Fibroblast of villous mesenchyme (primary cell): Measurements from ENCODE around the gene OGFOD2. TPM values are rescaled to one million over a fixed set of nuclear protein-coding genes. Genes with fewer than 3 reads are reported as not detected.

Experiments
- DNase-seq: peaks from one replicate; pipeline ENCODE4 v3.0.0-alpha.2; 2010; ENCODE audit warnings: low read depth
- H3K4me3 ChIP-seq: 2 replicates; pipeline ENCODE4 v1.5.1; 2011; ENCODE audit warnings: low read depth, mild to moderate bottlenecking, low read length
- total RNA-seq: library from RNA; depleted of rRNA; stranded (reverse); fragments of >200 nt; gene quantifications from 2 replicates; pipeline ENCODE4 v1.2.3, GENCODE V29; 2012
- TF ChIP-seq, protein P1 (sequence below): IDR thresholded peaks from 2 replicates; pipeline ENCODE4 v1.5.1; 2012; ENCODE audit warnings: low read depth, mild to moderate bottlenecking, low read length; ENCODE audit not compliant: insufficient read depth

The OGFOD2 gene
- total RNA-seq, 1 donor: 7.3 TPM

- DNase-seq: no peak
- no peak overlapping the region for H3K4me3 ChIP-seq
- TF ChIP-seq, protein P1, sequence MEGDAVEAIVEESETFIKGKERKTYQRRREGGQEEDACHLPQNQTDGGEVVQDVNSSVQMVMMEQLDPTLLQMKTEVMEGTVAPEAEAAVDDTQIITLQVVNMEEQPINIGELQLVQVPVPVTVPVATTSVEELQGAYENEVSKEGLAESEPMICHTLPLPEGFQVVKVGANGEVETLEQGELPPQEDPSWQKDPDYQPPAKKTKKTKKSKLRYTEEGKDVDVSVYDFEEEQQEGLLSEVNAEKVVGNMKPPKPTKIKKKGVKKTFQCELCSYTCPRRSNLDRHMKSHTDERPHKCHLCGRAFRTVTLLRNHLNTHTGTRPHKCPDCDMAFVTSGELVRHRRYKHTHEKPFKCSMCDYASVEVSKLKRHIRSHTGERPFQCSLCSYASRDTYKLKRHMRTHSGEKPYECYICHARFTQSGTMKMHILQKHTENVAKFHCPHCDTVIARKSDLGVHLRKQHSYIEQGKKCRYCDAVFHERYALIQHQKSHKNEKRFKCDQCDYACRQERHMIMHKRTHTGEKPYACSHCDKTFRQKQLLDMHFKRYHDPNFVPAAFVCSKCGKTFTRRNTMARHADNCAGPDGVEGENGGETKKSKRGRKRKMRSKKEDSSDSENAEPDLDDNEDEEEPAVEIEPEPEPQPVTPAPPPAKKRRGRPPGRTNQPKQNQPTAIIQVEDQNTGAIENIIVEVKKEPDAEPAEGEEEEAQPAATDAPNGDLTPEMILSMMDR: no peak
Observed at GRCh38 chr12:122985338-122986257, 10.6 kb downstream of the OGFOD2 start.

DNA sequence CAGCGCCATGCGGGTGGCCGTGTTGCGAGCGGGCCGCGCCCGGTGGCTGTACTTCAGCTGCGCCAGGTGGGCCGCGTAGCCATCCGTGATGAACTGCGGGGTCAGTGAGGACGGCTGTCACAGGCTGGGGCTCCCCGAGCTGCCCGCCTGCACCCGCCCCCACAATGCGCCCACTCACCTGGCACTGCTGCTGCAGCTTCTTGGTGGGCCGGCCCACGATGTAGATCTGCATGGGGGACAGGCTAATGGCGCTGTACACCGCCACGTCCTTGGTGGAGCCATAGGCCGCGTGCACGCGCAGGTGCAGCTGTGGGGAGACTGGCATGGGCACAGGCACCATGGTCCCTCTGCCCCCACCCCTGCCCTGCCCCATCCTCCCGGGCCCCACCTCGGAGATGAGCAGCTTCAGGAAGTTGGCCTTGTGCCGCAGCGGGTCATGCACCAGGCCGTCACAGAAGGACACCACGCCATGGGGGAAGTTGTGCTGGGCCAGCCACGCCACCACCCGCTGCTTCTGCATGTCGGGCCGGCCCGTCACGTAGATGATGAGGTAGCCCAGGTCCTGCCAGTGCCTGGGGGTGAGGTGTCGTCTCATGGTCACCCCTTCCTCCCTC lies 11.3 kb downstream of the OGFOD2 start:
- TF ChIP-seq, protein P1: no peak
- no peak for DNase-seq
- no peak overlapping the region for H3K4me3 ChIP-seq

DNA sequence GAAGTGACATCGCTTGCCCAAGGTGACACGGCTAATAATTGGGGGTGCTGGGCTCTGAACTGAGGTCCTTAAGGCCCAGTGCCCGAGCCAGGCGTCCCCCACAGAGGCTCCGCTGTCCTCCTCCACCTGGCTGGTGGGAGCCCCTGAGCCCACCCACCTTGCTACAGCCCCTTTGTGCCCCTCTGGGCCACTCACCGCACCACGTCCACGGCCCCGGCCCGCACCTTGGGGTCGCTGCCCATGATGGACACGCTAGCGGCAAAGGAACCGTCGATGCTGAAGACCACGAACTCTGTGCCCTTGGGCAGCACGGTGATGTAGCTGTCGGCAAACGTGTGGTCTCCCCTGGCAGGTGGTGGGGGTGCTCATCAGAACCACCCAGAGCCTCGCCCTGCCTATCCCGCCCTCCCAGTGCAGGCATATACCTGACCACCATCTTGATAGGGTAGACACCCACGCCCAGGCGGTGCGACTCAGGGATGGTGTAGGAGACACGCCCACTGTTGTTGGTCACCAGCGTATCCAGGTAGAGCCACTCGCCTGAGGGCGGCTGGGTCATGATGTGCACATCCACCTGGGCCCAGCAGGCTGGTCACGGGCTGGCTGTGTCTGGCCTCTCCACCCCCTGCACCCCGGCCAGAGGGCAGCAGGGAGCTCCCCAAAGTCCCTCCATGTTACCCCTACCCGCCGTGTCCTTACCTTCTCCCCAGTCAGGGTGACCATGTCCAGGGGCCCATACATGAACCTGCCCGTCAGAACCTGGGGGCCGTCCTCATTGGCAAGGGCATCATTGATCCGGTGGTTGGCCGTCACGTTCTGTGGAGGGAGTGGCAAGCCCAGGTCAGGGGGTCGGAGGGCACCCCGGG lies 12.3 kb downstream of the OGFOD2 start:
- TF ChIP-seq, protein P1: no peak
- no peak for DNase-seq
- no peak overlapping the region for H3K4me3 ChIP-seq

GRCh38 chr12:122988036-122988435 lies 13.0 kb downstream of the OGFOD2 start:
- TF ChIP-seq, protein P1: no peak
- no peak for DNase-seq
- H3K4me3 ChIP-seq: no peak overlapping the region

DNA sequence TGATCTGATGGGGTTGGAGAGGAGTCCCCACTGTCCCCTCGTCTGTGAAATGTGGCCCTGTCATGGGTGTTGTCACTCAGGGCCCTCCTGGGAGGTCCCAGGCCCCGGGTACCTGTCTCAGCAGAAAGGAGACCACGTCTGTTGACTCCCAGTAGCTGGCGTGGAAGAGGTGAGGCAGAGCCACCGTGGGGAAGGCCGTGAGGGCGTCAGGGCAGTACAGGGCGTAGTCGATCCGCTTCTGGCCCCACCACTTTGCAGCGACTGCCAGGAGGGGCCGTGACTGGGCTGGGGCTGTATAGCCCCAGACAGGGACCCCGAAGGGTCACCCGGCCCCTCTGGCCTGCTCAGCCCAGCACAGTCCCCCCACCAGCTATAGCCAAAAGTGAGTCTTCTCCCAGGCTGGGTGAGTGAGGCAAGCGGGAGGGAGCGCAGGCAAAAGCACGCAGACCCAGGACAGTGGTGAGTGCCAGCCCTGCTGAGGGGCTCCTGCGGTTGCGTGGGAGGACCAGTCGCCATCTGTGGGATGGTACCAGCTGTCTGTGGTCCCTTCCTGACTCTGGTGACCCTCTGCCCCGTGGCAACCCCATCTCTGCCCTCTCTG lies 13.7 kb downstream of the OGFOD2 start:
- DNase-seq: no peak
- no peak overlapping the region for H3K4me3 ChIP-seq
- TF ChIP-seq, protein P1: no peak

- H3K4me3 ChIP-seq: no peak overlapping the region
- TF ChIP-seq, protein P1: no peak
- DNase-seq: no peak
Observed at GRCh38 chr12:122989225-122989839, 14.3 kb downstream of the OGFOD2 start.
